ENCODE data around the gene RMP24.

RMP24 gene

GRCh38 chr18:35998967-35999366 lies 26.5 kb downstream of the RMP24 start:
- no peak overlapping the region for H3K4me3 ChIP-seq (ENCODE audit: low read depth in 2 of 2, low read length in 1 of 2)
- WGBS (ENCODE audit: low lambda C conversion rate): 83% methylated on average over 1 of the region's 1 CpG
- no peaks in the 10 kb centered on the region for H4K20me1 ChIP-seq (ENCODE audit: insufficient read depth)
- H3F3A ChIP-seq (replicated peaks; ENCODE audit: insufficient read depth): peaks cover 3% of the 10 kb centered on the region
- ChIA-PET CTCF (interaction anchor here (0.6 to 1.7 kb wide), 4 partner anchors 8 to 19 kb away, joined by 3 to 5 read pairs (median 4); no protein-coding TSS in a partner anchor), POLR2A (no interaction called here)
- no peak overlapping the region for H2AFZ ChIP-seq (ENCODE audit: low read depth)
- H3K9me2 ChIP-seq: no peaks in the 10 kb centered on the region
- no peaks in the 10 kb centered on the region for H3K27me3 ChIP-seq (ENCODE audit: insufficient read depth)
- no peaks in the 10 kb centered on the region for H3K79me2 ChIP-seq (ENCODE audit: insufficient read depth)
- DNase-seq: peak; percentile 33
- no peaks in the 10 kb centered on the region for H3K9me3 ChIP-seq
- H3K9ac ChIP-seq: no peak overlapping the region
- TF ChIP-seq RAD21 (IDR thresholded peaks at IDR 0.05; ENCODE audit: low read length) (0 out of 2 replicates have a peak, but pooled peaks have one; percentile 14), GABPA (IDR thresholded peaks at IDR 0.05; ENCODE audit: low read depth) (no peak), TEAD4 (IDR thresholded peaks at IDR 0.05; ENCODE audit: borderline replicate concordance, insufficient read depth) (no peak), CTCF (IDR thresholded peaks at IDR 0.05) (peak; percentile 49)
- H3K4me1 ChIP-seq (ENCODE audit: control insufficient read depth in 1 of 2, insufficient read depth in 2 of 2, low read depth in 1 of 2, low read length in 1 of 2): no peaks in the 10 kb centered on the region
- no peak overlapping the region for H3K27ac ChIP-seq (ENCODE audit: low read depth in 2 of 2, low read length in 1 of 2)
- H3K36me3 ChIP-seq (replicated peaks in 1 of 2; ENCODE audit: control insufficient read depth in 1 of 2, insufficient read depth in 2 of 2, low read length in 1 of 2): no peaks in the 10 kb centered on the region
- H3K4me2 ChIP-seq: no peak overlapping the region

GRCh38 chr18:35999925-36000324 lies 27.4 kb downstream of the RMP24 start:
- 86% methylated on average over 1 of the region's 1 CpG for WGBS (ENCODE audit: low lambda C conversion rate)
- Histone ChIP-seq H3K27me3 (ENCODE audit: insufficient read depth) (no peaks in the 10 kb centered on the region), H3K27ac (ENCODE audit: low read depth in 2 of 2, low read length in 1 of 2) (no peak overlapping the region), H3K4me1 (ENCODE audit: control insufficient read depth in 1 of 2, insufficient read depth in 2 of 2, low read depth in 1 of 2, low read length in 1 of 2) (no peaks in the 10 kb centered on the region), H3K4me2 (no peak overlapping the region), H3K36me3 (replicated peaks in 1 of 2; ENCODE audit: control insufficient read depth in 1 of 2, insufficient read depth in 2 of 2, low read length in 1 of 2) (no peaks in the 10 kb centered on the region), H3F3A (replicated peaks; ENCODE audit: insufficient read depth) (peaks cover 3% of the 10 kb centered on the region), H3K9ac (no peak overlapping the region), H3K79me2 (ENCODE audit: insufficient read depth) (no peaks in the 10 kb centered on the region), H3K9me3 (no peaks in the 10 kb centered on the region), H3K9me2 (no peaks in the 10 kb centered on the region), H4K20me1 (ENCODE audit: insufficient read depth) (no peaks in the 10 kb centered on the region), H2AFZ (ENCODE audit: low read depth) (no peak overlapping the region), H3K4me3 (ENCODE audit: low read depth in 2 of 2, low read length in 1 of 2) (no peak overlapping the region)
- ChIA-PET POLR2A (no interaction called here), CTCF (interaction anchor here (1.5 to 1.7 kb wide), 2 partner anchors 11 to 18 kb away, joined by 4 to 5 read pairs; no protein-coding TSS in a partner anchor)
- no peak for DNase-seq
- TF ChIP-seq FOSL2 (IDR thresholded peaks at IDR 0.05; ENCODE audit: borderline replicate concordance, low read depth) (no peak), POLR2AphosphoS5 (IDR thresholded peaks at IDR 0.05; ENCODE audit: low read depth, low read length) (no peak), IRF3 (IDR thresholded peaks at IDR 0.05; ENCODE audit: low read depth, low read length) (no peak), GABPA (IDR thresholded peaks at IDR 0.05; ENCODE audit: low read depth) (no peak), SMC3 (IDR thresholded peaks at IDR 0.05; ENCODE audit: low read depth, low read length) (no peak), TEAD4 (IDR thresholded peaks at IDR 0.05; ENCODE audit: borderline replicate concordance, insufficient read depth) (no peak), MAX (IDR thresholded peaks at IDR 0.05; ENCODE audit: low read depth) (no peak)
